K562 (cell line): Measurements from ENCODE around the gene LENEP. TPM values are rescaled to one million over a fixed set of nuclear protein-coding genes. Genes with fewer than 3 reads are reported as not detected.

Experiments
- CBX2 ChIP-seq: fragments of 200-600 bp; sonication (generic); IDR thresholded peaks from one replicate; pipeline ENCODE4 v1.6.1; 2012; ENCODE audit warnings: mild to moderate bottlenecking, low read length, inconsistent platforms; ENCODE audit not compliant: insufficient read depth, poor library complexity, severe bottlenecking
- CHD7 ChIP-seq: fragments of 200-600 bp; sonication (generic); IDR thresholded peaks from one replicate; pipeline ENCODE4 v1.6.1; 2012; ENCODE audit warnings: mild to moderate bottlenecking, low read depth, low read length, inconsistent platforms
- FIP1L1 ChIP-seq: fragments of 200-400 bp; formaldehyde crosslinking; IDR thresholded peaks from 2 replicates; pipeline ENCODE4 v1.6.1; 2018; ENCODE audit warnings: mild to moderate bottlenecking, low read depth, low read length; ENCODE audit not compliant: poor library complexity, severe bottlenecking
- FOXJ2 ChIP-seq: fragments of 200-800 bp; sonication (Bioruptor generic); IDR thresholded peaks from 2 replicates; pipeline ENCODE4 v1.6.1; 2016; ENCODE audit warnings: missing genetic modification characterization, missing compliant biosample characterization
- HDAC6 ChIP-seq: IDR thresholded peaks from 2 replicates; pipeline ENCODE4 v1.6.1; 2012; ENCODE audit warnings: low read depth, mild to moderate bottlenecking, control low read depth, inconsistent platforms, low read length, moderate library complexity
- HES1 ChIP-seq: fragments of 450-650 bp; IDR thresholded peaks from 2 replicates; pipeline ENCODE4 v1.6.1; 2016; ENCODE audit warnings: low read depth, mild to moderate bottlenecking, moderate library complexity
- KLF16 ChIP-seq: IDR thresholded peaks from 2 replicates; pipeline ENCODE4 v1.6.1; 2016; ENCODE audit warnings: antibody characterized with exemption
- MYBL2 ChIP-seq, 2 experiments: fragments of 450-650 bp in 1 of 2; sonication (generic) in 1 of 2; formaldehyde crosslinking in 1 of 2; IDR thresholded peaks; 2 replicates each; pipeline versions ENCODE4 v1.6.1 to v1.8.1; 2017 to 2022; ENCODE audit warnings: borderline replicate concordance in 1 of 2, inconsistent platforms in 1 of 2, low read depth in 1 of 2, mild to moderate bottlenecking in 1 of 2, missing genetic modification reagents in 1 of 2, moderate library complexity in 1 of 2
- NEUROD1 ChIP-seq: fragments of 150-350 bp; IDR thresholded peaks from 2 replicates; pipeline ENCODE4 v1.6.1; 2014; ENCODE audit warnings: borderline replicate concordance, low read length, low read depth; ENCODE audit not compliant: partially characterized antibody
- PHF8 ChIP-seq: fragments of 200-600 bp; sonication (generic); IDR thresholded peaks from 2 replicates; pipeline ENCODE4 v1.6.1; 2012; ENCODE audit warnings: mixed run types, mild to moderate bottlenecking, inconsistent platforms, low read length, moderate library complexity, borderline replicate concordance
- ZBTB7A ChIP-seq: IDR thresholded peaks from 2 replicates; pipeline ENCODE4 v1.6.1; 2011; ENCODE audit warnings: low read depth, mild to moderate bottlenecking, low read length, moderate library complexity, borderline replicate concordance; ENCODE audit not compliant: control insufficient read depth
- ZNF347 ChIP-seq: fragments of 450-650 bp; formaldehyde crosslinking; IDR thresholded peaks from 2 replicates; pipeline ENCODE4 v1.4.0; 2020; ENCODE audit warnings: low read depth, mild to moderate bottlenecking, moderate library complexity
- ZNF431 ChIP-seq: sonication (generic); formaldehyde crosslinking; IDR thresholded peaks from 2 replicates; pipeline ENCODE4 v1.8.0; 2022; ENCODE audit warnings: mild to moderate bottlenecking, missing genetic modification reagents
- polyA plus RNA-seq, 8 experiments: library from polyadenylated mRNA; depleted of rRNA in 4 of 8; stranded (reverse) in 5 of 8; unstranded in 3 of 8; fragments of >200 nt; fragmentation: Nextera tagmentation in 2 of 8; fragmentation: Illumina TruSeq in 1 of 8; extraction: Ambion mirVana in 2 of 8; extraction: Trizol in 1 of 8; gene quantifications; 2 replicates each; pipeline versions ENCODE4 v1.2.1 to v1.2.3, GENCODE V29; 2011 to 2014; ENCODE audit warnings: inconsistent platforms in 1 of 8, missing spikeins in 1 of 8
- total RNA-seq, 7 experiments: library from RNA; depleted of rRNA in 6 of 7; stranded (reverse); fragments of >200 nt in 6 of 7; fragmentation: Illumina TruSeq in 2 of 7; extraction: Trizol in 2 of 7; gene quantifications; 2 replicates each; pipeline versions ENCODE4 v1.2.1 to v1.2.3, GENCODE V29; 2011 to 2021; ENCODE audit warnings: low replicate concordance in 1 of 7

LENEP gene
- total and polyA plus RNA-seq, 9 of the 15 experiments (the other 6 are each of a cell fraction or from before 2014, with no cell fraction given): 0.23 to 0.87 (median 0.67) TPM; not detected in 5

GRCh38 chr1:154998818-154999570 is 5.6 kb downstream of the LENEP start (continued):
- no peak for TF ChIP-seq CHD7
- TF ChIP-seq PHF8: no peak
- TF ChIP-seq HES1: no peak
- TF ChIP-seq FOXJ2 (tag): no peak
- no peak for TF ChIP-seq MYBL2 (IDR thresholded peaks at IDR 0.05; ENCODE audit: low read depth)
- no peak for TF ChIP-seq MYBL2 (CRISPR knock-in tag; IDR thresholded peaks at IDR 0.05; ENCODE audit: borderline replicate concordance)
- TF ChIP-seq CBX2: no peak
- peak; percentile 87; the same call in 1 of the 2 replicates for TF ChIP-seq ZBTB7A
- no peak for TF ChIP-seq ZNF347
- no peak for TF ChIP-seq HDAC6
- no peak for TF ChIP-seq FIP1L1
- peak; percentile 63; the same call in 1 of the 2 replicates for TF ChIP-seq KLF16
- peak; percentile 60 for TF ChIP-seq NEUROD1
- TF ChIP-seq ZNF431 (CRISPR knock-in tag): no peak
